GM18508 (cell line): ENCODE data around the gene STARD9.
"Not testable (repeated sequence)": the region's sequence is repeated elsewhere in the genome, so short reads cannot be mapped to it uniquely, and the experiment has no call there.

ENCODE experiments used
- ATAC-seq: cut with Tn5 transposase; IDR thresholded peaks from one replicate; pipeline ENCODE4 v1.9.1; 2021; ENCODE audit warnings: moderate number of reproducible peaks; ENCODE audit not compliant: insufficient read depth, unreplicated experiment

Gene STARD9

DNA sequence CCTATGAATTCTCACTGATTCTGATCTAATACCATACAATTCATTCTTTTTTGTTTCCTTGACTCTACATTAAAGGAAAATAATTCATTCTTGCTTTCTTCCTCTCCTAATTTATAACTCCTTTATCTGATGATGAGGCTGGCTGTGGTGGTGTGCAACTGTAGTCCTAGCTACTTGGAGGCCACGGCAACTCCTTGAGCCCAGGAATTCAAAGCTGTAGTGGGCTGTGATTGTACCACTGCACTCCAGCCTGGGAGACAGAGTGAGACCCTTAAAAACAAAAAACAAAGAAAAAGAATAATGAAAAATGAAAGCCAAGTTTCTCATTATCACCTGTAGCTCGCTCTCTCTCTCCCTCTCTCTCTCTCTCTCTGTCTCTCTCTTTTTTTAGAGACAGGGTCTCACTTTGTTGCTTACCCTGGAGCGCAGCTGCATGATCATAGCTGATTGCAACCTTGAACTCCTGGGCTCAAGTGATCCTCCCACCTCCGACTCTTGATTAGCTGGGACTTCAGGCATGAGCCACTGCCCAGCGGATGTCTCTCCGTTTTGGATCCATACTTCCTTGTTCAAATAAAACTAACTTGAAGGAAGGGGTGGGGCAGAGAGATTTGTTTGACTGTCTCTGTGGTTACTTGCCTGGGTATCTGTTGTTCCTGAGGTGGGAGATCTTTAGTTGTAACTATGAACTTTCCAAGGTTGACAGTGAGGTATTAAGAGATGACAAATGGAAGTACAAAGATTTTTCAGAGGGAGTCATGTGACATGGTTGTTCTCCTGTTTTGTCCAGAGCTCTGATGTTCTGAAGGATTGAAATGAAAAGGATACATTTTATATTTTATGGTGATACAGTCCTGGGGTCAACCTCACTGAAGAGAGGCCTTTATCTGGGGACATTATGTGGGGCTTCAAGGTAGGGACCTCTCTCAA lies 46.9 kb downstream of the STARD9 start:
- ATAC-seq, result no peak

DNA sequence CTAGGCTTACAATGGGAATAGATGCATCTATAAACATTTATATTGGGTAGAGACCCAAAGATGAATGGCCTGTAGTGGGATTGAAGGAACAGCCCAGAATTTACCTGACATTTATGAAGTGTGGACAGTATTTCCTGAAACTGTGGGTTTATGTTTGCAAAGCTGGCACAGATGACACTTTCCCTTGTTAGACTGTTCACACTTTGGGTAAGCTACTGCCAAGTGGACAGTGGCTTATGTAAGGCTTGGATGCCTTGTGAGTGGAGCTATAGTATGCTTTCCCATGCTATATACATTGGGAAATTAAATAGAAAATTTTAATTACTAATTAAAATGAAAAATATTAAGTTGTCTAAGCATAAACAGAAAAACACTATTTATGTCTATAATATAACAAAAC lies 48.5 kb downstream of the STARD9 start:
- ATAC-seq, result no peak

DNA sequence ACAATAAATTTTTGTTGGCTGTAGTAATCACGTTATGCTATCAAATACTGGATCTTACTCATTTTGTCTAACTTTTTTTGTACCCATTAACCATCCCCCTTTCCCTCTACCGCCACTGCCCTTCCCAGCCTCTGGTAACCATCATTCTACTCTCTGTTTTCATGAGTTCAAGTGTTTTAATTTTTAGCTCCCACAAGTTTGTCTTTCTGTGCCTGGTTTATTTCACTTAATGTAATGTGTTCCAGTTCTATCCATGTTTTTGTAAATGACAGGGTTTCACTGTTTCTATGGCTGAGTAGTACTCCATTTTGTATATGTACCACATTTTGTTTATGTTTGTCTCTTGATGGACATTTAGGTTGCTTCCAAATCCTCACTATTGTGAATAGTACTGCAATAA lies 52.1 kb downstream of the STARD9 start:
- ATAC-seq, result no peak

DNA sequence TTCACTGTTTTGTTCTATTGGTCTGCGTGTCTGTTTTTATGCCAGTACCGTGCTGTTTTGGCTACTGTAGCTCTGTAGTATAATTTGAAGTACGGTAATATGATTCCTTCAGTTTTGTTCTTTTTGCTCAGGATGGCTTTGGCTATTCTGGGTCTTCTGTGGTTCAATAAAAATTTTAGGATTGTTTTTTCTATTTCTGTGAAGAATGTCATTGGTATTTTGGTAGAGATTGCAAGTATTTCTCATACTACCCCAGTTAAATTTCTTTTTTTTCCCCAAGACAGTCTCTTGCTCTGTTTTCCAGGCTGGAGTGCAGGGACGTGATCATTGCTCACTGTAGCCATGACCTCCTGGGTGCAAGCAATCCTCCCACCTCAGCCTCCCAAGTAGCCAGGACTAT lies 53.4 kb downstream of the STARD9 start:
- no peak for ATAC-seq

DNA sequence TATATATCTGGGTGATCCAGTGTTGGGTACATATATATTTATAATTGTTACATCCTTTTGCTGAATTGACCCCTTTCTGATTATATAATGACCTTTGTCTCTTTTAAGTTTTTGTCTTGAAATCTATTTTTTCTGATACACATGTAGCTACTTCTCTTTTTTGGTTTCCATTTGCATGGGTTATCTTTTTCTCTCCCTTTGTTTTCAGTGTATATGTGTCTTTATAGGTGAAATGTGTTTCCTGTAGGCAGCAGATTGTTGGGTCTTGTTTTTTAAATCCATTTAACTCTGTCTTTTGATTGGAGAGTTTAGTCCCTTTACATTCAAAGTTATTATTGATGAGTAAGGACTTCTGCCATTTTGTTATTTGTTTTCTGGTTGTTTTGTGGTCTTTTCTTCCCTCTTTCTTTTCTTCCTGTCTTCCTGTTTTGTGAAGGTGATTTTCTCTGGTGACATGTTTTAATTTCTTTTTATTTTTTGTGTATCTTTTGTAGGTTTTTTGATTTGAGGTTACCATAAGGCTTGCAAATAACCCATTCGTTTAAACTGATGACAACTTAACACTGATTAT lies 56.8 kb downstream of the STARD9 start:
- ATAC-seq, result no peak

DNA sequence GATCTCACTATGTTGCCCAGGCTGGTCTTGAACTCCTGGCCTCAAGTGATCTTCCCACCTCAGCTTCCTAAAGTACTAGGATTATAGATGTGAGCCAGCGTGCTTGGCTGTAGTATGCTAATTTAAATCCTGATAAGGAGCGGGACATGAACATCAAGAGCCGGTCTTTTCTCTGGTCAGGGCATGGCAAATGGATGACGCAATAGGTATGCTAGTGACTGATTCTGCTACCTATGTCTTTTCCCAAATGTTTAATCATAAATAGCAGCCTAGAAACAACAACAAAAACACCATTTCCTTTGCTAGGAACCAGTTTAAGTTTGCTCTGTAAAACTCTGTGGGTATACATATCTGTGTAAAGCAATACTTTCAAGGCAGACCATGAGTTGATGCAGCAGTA lies 64.7 kb downstream of the STARD9 start:
- ATAC-seq, result no peak

DNA sequence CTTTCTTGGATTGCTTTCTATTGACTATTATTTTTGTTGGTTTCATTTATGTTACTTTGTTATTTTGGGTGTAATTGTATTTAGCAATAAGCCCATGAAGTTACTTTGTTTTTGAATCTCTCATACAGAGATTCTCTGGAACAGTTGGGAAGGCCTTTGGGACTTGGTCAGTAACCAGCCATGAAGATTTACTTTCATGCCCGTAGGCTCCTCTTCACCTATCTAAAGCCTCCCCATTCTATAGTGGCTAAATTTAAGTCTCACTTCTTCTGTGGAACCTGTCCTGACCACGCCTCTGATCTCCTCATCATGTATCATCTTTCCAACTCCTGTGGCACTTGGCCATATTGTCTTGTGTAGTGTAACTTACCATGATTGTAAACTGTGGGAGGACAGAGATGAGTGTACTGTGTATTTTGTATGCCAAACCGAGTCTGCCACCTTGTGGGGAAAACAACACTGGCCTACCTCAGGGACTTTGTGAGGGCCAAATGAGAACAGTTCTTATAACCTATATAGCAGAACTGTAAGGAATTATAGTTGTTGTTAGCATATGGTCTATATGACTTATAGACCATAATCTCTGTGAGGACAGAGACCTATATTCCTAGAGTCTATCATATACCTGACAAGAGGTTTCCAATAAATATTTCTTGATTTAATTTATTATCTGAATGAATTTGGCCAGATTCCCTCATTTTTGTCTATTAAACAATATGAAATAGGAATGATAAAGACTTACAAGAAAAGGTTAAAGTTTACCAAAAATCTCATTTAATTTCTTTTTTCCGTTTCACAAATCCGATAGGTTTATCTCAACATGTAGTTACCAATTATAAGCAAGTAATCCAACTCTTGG lies 75.0 kb downstream of the STARD9 start:
- ATAC-seq, result no peak

DNA sequence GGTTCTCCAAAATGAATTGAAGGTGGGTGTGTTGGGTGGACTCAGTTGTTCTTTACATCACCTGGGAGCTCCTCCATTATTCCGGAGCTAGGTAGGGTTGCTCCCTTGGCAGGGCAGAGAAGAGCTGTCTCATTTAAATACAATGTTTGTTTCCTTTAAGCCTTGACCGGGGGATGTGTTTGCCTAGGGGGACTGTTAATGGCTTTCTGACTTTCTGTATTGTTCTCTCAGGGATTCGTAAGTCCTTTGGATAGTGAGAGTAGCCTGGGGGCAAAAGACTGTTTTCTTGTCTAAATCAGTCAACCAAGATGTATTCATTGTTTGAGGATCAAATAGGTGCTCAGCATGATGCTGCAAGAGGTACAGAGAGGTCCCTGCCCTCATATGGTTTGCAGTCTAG lies 90.4 kb downstream of the STARD9 start:
- ATAC-seq, result no peak

DNA sequence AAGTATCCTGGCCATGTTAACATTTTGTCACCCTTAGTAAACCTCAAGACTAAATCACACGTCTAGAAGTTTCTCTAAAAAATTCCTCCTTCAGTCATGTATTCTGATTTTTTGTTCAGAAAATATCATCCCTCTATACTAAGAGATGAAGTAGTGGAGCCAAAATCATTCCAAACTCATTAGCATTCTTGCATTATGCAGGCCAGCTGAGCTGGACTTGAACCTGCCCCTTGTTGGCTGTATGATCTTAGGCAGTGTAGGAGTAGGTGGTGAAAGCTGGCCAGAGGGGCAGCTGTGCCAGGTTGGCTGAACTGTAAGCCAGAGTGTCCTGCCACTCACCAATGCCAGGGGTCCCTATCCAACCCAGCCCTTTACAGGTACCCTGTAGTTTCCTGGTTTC lies 92.4 kb downstream of the STARD9 start:
- ATAC-seq, result no peak

DNA sequence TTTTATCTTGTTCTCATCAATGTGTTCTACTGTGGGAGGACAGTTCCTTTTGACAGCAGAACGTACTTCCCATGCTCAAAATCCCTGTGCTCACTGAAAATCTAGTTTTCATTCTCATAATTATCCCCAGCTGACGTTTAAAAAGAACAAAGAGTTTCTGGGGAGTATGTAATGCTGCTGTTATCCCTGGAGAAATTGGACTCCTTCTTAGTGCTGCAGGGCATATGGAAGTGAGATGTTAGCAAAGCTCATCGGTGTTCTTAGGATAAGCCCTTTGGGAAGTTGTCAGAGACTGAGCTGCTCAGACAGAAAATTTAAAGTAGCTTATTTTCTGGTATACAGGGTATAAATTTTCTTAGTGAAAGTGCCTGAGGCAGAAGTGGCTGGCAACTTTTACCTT lies 95.0 kb downstream of the STARD9 start:
- no peak for ATAC-seq

DNA sequence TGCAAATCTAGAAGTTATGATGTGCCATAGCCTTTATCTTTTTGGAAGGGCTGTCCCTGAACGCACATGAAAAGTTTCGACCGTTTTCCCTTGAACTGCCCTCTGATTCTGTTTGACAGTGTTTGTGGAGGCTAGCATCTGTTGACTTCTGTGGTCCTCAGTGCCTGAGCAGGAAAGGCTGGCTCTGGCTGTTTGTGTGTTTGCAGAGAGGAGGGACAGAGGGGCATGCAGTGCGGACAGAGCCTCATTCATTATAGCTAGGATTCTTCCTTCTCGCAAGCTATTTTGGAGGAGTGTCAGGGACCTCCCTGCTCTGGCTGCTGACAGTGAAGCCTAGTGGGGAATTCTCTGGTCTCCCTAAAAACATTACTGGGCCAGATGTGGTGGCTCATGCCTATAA lies 97.0 kb downstream of the STARD9 start:
- ATAC-seq, result no peak

DNA sequence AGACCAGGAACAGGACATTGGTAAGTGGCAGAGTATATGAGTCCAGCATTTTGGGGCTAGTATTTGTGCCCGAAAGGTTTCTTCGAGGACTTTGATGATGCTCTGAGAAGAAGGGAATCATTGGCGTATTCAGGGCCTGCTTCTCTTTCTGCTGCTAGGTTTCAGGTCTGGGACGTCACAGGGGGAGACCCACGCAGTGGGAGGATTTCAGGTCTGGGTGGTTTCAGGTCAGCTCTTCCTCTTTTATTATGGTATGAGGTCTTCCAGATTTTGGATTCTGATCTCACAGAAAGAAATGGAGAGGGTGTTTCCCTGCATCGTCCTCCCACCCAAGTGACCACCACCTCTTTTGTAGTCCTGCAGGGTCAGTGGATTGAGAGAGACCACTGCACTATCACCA lies 99.1 kb downstream of the STARD9 start:
- no peak for ATAC-seq

DNA sequence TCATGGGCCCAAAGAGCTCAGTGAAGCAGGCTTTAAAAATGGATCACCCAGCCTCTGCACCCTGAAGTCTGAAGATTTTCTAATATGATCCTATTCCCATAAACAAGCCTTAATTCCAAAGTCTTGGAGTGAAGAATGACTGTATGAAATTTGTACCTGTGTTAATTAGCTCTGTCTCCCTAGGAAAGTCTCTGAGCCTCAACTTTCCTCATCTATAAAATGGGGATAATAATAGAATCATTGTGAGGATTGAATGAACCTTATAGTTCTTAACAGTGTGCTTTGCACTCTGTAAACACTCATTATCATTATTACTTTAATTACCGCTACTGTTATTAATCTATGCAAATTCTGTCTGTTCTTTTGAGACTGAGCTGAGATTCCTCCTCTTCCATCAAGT lies 99.6 kb downstream of the STARD9 start:
- ATAC-seq, result no peak

DNA sequence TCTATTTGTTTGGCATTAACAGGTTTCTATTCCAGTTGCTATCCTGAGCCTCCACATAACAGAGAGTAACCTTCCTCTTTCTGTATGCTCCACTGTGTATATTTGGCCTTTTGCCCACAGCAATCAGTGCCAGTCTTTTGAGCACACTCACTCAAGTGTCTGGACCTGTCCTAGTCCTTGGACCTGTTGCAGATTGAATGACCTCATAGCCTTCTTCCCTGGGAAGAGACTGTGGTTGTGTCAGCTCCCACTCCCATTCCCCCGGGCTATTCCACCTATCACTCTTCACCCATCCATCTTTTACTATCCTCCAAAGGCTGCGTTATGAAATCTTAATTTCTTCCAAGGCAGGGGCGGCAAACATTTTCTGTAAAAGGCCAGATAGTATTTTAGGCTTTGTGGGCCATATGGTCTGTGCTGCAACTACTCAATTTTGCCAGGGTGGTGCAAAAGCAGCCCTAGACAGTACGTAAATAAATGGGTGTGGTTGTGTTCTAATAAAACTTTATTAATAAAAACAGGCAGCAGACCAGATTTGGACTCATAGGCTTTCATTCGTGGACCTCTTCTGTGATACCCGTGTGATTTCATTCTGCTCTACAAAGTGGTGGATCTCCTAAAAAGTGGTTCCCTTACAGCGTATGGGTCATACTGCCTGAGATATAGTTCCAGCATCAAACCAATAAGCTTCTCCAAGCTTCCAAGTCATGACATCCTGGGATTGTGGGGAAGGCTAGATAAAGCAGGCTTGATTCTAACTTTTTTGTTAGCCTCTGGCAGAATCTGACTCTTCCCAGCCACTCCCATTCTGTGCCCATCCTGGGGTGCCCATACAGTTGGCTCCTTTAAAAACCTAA lies 104.1 kb downstream of the STARD9 start:
- no peak for ATAC-seq

DNA sequence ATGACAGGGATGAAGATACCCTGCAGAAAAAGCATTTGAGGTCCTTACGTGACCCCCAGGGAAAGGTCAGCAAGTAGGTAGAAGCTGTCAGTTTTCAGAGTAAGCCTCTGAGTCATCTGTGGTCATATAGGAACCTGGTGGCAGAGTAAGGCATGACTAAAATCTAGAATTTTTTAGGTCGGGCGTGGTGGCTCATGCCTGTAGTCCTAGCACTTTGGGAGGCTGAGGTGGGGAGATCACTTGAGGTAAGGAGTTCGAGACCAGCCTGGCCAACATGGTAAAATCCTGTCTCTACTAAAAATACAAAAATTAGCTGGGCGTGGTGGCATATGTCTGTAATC lies 104.7 kb downstream of the STARD9 start:
- ATAC-seq, result not testable (repeated sequence)

DNA sequence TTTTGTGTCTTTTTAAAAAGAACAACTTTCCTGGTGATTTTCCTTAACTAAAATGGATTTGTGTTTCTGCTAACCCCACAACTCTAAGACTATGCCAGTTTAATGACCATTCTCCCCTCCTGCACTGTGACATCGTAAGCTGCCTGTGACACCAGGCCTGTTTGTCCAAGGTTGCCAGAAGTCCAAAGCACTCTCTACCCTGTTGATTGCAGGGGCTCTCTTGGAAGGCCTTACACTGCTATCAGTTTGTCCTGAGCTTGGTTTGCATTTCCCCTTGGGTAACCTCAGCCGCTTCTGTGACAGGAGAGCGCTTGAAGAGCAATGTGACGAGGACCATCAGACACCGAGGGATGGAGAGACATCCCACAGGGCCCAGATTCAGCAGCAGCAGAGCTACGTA lies 105.7 kb downstream of the STARD9 start:
- ATAC-seq, result no peak

DNA sequence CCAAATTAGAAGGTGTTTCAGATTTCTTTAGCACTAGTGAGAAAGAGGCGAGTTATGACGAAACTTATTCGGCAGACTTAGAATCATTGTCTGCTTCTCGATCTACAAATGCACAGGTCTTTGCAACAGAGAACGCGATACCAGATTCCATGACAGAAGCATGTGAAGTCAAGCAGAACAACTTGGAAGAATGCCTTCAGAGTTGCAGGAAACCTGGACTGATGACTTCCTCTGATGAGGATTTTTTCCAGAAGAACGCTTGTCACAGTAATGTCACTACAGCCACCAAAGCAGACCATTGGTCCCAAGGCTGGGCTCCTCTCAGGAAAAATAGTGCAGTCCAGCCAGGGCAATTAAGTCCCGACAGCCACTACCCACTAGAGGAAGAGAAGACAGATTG lies 110.9 kb downstream of the STARD9 start:
- ATAC-seq, result no peak

DNA sequence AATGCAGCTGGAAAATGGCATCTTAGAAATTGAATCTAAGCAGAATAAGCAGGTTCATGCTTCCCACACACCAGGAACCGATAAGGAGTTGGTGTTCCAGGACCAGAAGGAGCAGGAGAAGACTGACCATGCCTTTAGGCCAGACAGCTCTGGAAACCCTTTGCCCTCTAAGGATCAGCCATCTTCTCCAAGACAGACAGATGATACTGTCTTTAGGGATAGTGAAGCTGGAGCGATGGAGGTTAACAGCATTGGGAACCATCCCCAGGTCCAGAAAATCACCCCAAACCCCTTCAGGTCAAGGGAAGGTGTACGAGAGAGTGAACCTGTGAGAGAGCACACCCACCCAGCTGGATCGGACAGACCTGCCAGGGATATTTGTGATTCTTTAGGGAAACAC lies 112.3 kb downstream of the STARD9 start:
- no peak for ATAC-seq

DNA sequence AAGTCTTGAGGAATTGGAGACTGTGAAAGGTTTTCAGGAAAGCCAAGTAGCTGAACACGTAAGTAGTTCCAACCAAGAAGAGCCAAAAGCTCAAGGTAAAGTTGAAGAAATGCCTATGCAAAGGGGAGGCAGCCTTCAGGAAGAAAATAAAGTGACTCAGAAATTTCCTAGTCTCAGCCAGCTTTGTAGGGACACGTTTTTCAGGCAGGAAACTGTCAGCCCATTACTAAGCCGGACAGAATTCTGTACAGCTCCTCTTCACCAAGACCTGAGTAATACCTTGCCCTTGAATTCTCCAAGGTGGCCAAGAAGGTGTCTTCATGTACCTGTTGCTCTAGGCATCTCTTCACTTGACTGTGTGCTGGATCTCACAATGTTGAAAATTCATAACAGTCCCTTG lies 112.9 kb downstream of the STARD9 start:
- ATAC-seq, result no peak

DNA sequence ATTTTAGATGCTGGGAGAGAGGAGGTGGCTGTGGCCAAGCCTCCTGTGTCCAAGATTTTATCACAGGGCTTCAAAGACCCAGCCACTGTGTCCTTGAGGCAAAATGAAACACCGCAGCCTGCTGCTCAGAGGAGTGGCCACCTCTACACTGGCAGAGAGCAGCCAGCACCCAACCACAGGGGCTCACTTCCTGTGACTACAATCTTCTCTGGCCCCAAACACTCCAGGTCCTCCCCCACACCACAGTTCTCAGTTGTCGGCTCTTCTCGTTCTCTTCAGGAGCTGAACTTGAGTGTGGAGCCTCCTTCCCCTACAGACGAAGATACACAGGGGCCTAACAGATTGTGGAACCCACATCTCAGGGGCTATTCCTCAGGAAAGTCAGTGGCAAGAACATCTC lies 115.9 kb downstream of the STARD9 start:
- no peak for ATAC-seq
